Jurkat, Clone E6-1 (cell line): Measurements from ENCODE around the gene LGR6.
"Not testable (repeated sequence)": the region's sequence is repeated elsewhere in the genome, so short reads cannot be mapped to it uniquely, and the experiment has no call there.

Experiments
- DNase-seq: peaks from one replicate; pipeline ENCODE4 v3.0.0-alpha.2; 2011; ENCODE audit warnings: low read depth, low spot score
- H3K4me3 ChIP-seq: 2 replicates; pipeline ENCODE4 v1.5.1; 2011; ENCODE audit warnings: mild to moderate bottlenecking, low read length, control low read depth, moderate library complexity

Gene LGR6

DNA sequence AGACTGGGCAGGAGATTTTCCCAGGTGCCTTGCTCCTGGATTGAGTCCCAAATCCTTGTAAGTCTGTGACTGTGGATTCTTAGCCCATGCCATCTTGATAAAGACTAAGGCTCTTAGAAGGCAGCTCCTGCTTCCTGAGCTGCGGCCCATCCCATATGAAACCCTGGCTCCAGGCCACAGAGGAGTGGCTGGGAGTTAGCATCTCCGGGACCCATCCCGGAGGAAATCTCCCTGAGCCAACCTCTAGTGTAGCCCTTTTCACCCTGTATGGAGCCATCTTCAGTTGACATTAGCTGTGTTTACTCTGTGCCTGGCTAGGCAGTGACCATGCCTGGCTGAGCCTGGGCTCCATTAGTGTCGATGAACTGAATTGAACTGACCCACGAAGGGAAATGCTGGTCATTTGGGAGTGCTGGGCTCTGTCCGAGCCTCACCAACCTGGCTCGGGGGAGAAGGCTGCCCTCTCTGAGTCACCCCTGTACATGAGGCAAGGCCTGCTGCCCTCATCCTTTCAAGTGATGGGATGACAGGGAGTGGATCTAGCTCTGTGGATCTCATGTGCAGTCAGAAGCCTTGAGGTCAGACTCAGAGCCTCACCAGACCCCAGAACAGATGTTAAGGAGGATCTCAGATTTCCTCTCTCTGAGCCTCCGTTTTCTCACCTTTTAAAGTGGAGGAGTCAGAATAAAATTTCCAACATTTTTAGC lies 37.5 kb downstream of the LGR6 start:
- no peak for DNase-seq
- H3K4me3 ChIP-seq: no peak overlapping the region

DNA sequence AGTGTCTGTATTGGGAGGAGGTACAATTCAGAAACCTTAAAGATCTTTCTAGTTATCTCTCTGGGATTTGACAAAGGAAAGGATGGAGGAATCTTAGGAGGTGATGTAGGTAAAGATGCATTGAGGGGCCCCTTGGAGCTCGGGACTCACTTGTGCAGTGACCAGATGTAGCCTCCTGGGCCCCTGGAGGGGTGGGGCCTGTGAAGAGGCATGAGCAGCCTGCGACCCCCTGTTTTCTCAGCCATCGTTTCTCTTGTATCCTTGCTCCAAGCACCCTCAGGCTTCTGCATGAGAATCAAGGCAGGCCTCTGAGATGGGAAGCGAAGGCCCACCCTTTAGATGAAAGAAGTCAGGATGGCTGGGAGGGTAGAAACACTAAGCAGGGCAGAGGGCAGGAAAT lies 39.6 kb downstream of the LGR6 start:
- no peak overlapping the region for H3K4me3 ChIP-seq
- DNase-seq: no peak

- DNase-seq: no peak
- H3K4me3 ChIP-seq: no peak overlapping the region
Observed at GRCh38 chr1:202233804-202234203, 40.2 kb downstream of the LGR6 start.

DNA sequence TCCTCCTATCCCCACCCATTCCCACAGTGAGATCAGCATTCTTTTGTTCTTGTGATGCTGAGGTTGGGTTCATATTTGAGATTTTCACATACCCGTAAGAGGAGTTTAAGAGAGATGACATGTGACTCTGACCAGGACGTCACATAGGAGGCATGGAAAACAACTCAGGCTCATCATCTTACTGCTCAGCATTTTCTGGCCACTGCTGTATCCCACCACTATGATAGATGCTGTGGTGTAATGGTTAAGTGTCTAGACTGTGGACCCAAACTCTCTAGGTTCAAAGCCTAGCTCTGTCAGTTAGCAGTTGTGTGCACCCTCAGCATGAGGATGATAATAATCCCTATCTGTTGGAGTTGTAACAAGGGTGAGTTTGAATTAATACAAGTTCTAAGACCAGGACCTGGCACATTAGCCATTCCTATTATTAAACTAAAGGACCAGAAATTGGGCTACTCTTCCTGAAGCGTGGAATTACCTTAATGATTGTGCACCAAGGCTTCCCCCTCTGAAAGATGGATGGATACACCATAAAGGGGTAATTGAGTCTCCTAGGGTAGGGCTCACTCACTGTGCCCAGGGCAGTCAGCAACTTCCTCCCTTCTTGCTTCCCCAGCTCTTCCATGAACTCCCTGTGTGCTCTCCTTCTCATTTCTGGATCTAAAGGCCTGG lies 40.9 kb downstream of the LGR6 start:
- H3K4me3 ChIP-seq: no peak overlapping the region
- DNase-seq: no peak

DNA sequence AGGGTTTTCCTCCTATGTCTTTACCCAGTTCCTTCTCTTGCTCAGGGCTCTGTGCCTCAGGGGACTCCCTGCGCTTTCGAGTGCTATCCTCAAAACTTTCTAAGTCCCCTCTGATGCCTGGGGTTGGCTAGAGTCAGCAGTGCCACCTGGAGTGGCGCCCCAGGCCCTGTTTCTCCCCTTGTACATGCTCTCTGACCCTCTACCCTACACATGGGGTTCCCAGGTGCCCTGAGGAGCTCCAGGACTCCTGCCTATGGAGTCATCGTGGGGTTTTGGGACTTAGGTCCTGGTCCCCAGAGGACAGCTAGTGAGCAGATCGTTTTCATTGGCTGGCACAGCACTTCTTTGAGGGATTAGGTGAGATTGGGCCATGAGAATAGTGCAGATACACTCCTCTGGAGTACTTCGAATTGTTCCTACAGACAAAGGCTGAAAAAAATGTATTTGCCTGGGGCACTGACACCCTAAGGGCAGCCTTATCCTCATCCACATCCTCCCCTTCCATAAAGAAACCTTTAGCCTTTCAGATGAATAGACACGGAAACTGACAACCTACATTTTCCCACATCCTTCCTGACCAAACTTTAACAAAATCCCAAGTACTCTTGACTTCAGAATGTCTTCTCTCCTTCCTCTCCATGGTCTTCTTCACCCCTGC lies 41.5 kb downstream of the LGR6 start:
- DNase-seq: no peak
- H3K4me3 ChIP-seq: no peak overlapping the region

- peak; percentile 59 for DNase-seq
- H3K4me3 ChIP-seq: no peak overlapping the region
Observed at GRCh38 chr1:202235856-202236837, 42.5 kb downstream of the LGR6 start.

- DNase-seq: no peak
- H3K4me3 ChIP-seq: no peak overlapping the region
Observed at GRCh38 chr1:202237052-202237451, 43.5 kb downstream of the LGR6 start.

DNA sequence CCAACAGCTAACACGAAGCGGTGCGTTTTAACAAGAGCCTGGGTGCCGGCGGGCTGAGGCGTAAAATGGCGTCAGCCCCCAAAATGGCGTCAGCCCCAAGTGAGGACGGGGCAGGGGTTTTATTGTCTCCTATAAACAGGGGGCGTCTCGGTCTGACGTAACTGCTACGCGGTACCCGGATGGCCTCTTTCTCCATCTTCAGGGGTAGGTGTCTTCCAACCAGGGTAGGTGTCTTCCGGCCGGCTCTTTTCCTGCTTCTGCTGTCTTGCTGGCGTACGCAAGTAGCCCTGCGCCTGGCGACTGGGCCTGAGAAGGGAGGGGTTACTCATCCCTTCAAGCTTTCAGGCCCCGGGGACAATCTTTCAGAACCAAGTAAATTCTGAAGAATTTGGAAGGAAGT lies 45.3 kb downstream of the LGR6 start:
- DNase-seq: no peak
- no peak overlapping the region for H3K4me3 ChIP-seq

GRCh38 chr1:202240226-202240625 lies 46.6 kb downstream of the LGR6 start:
- DNase-seq, H3K4me3 ChIP-seq: not testable (repeated sequence)

- H3K4me3 ChIP-seq: no peak overlapping the region
- DNase-seq: no peak
Observed at GRCh38 chr1:202240956-202241355, 47.4 kb downstream of the LGR6 start.

GRCh38 chr1:202241376-202242079 lies 47.9 kb downstream of the LGR6 start:
- no peak for DNase-seq

DNA sequence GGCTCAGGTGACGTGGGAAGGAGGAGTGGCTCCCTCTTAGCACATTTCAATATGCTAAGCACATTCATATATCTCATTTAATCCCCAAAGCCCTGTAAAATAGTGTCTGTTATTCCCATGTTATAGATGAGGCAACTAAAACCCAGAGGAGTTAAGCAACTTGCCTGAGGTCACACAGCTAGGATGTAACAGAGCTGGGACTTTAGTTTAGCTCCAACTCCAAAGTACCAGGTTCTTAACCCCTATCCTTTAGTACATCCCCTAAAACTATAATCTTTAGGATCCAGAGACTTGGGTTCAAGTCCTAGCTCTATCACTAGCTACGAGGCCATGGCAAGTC lies 48.5 kb downstream of the LGR6 start:
- no peak for DNase-seq
- no peak overlapping the region for H3K4me3 ChIP-seq

More at GRCh38 chr1:202241376-202242079, 47.9 kb downstream of the LGR6 start:
- H3K4me3 ChIP-seq: no peak overlapping the region

DNA sequence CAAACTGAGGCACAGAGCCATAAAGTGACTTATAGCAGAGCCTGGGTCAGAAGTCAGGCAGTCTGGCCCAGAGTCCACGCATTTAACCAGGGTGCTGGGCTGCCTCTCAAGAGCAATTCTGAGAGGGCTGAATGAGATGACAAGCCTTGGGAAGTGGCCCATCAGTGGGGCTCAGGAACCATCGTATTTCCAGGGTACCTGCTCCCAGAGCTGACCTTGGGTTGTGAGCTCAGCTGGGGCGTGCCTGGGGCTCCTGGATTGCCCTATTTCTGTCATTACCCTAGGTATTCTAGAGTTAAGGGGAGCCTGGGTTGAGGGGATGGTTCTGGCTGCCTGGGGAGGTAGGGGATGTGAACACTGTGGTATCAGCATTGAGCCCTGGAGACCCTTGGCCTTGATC lies 49.4 kb downstream of the LGR6 start:
- no peak overlapping the region for H3K4me3 ChIP-seq
- no peak for DNase-seq

- no peak for DNase-seq
- H3K4me3 ChIP-seq: no peak overlapping the region
Observed at GRCh38 chr1:202244841-202245261, 51.3 kb downstream of the LGR6 start.

DNA sequence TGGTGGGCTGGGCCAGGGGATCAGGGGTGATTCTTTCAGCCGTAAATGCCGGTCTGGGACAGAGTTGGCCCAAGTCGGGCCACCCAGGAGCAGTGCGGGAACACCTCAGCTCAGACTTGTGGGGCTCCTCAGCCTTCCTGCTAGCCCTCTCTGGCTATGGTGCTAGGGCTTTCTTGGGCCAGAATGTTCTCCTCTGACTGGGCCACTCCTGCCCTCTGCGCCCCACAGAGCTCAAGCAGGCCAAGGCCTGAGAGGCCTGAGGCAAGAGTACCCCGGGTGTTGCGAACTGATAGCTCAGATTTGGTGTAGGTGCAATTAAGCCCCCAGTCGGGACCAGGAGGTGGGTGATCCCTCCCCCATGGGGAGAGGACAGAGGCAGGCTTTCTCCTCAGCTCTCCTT lies 51.8 kb downstream of the LGR6 start:
- no peak overlapping the region for H3K4me3 ChIP-seq
- no peak for DNase-seq

DNA sequence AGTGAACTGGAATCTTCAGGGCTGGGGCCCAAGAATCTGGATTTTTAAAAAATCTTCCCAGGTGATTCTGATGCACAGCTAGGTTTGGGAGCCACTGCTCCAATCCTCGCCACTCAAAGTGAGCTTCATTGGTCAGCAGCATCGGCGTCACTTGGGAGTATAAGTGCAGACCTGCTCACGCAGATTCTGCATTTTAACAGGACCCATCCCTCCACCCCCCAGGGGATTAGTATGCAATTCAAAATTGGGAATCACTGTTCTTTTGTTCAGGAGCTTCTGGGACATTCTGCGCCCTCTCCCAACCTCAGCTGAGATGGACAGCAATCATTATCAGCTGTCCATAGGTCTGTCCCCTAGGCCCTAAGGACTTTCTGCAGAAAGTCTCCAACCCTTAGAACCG lies 53.5 kb downstream of the LGR6 start:
- H3K4me3 ChIP-seq: no peak overlapping the region
- no peak for DNase-seq

DNA sequence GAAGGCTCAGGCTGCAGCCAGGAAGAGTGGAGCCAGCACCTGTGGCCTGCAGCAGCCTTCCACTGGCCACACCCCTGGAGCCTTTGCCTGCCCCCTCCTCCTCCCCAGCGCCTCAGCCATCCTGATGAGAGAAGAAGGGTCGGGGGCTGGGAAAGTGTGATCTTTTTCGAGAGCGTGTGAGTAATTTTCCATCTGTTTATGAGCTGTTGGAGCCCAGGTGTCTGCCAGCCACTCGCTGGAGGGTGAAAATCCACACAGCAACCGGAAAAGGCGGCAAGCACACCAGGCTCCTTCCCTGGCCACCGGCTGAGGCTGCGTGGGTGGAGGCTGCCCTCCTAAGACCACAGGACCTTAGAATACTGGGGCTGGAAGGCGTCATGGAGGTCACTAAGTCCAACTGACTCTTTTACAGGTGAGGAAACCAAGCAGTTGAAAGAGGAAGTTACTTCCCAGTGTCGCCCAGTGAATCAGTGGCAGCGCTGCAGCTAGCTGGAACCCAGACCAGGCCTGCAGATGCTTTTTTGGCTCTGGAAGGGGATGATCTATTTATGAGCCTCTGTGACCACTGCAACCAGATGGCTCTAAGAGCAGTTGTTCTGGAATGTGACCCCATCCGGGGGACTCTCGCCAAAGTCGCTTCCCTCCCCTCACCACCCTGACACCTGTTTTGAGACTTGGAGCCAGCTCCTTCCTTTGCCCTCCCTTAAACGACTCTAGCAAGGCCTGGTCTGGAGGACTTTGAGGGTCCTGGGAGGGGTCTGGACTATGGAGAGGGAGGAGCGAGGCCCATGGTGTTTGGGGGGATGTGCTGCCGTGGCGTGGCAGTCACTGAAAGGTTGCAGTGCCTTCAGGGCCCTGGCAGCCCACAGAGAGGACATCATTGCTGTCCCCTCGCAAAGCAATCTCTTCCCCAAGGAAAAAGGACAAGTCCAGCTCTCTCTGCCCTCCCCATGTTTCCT lies 54.5 kb downstream of the LGR6 start:
- no peak overlapping the region for H3K4me3 ChIP-seq
- peak; percentile 29 for DNase-seq

- DNase-seq: no peak
Observed at GRCh38 chr1:202248861-202249260, 55.3 kb downstream of the LGR6 start.

More at GRCh38 chr1:202248861-202249260, 55.3 kb downstream of the LGR6 start:
- no peak overlapping the region for H3K4me3 ChIP-seq
